Neutrophil (primary cell): Measurements from ENCODE around the gene CFAP54.
"Not testable (repeated sequence)": the region's sequence is repeated elsewhere in the genome, so short reads cannot be mapped to it uniquely, and the experiment has no call there.

Experiments
- H3K27ac ChIP-seq: fragments of 200-600 bp; sonication (generic); 2 replicates; pipeline ENCODE4 v1.5.1; 2016; ENCODE audit warnings: mild to moderate bottlenecking, moderate library complexity
- H3K27me3 ChIP-seq: fragments of 200-600 bp; sonication (generic); 2 replicates; pipeline ENCODE4 v1.6.0; 2016; ENCODE audit warnings: mild to moderate bottlenecking
- H3K36me3 ChIP-seq: fragments of 200-600 bp; sonication (generic); 2 replicates; pipeline ENCODE4 v1.5.1; 2017
- H3K4me1 ChIP-seq, 2 experiments: fragments of 200-600 bp in 1 of 2; sonication (generic) in 1 of 2; 1 replicate in 1 of 2; 2 replicates in 1 of 2; pipeline versions ENCODE4 v1.5.1 to v1.6.1; 2013 to 2016; ENCODE audit warnings: low read depth in 1 of 2, low read length in 1 of 2, mild to moderate bottlenecking in 1 of 2, moderate library complexity in 1 of 2; ENCODE audit not compliant: control insufficient read depth in 1 of 2, insufficient read depth in 1 of 2
- H3K4me3 ChIP-seq, 2 experiments: fragments of 200-600 bp in 1 of 2; sonication (generic) in 1 of 2; 1 replicate in 1 of 2; 2 replicates in 1 of 2; pipeline ENCODE4 v1.5.1; 2013 to 2016; ENCODE audit warnings: low read depth in 1 of 2, low read length in 1 of 2, mild to moderate bottlenecking in 1 of 2, moderate library complexity in 1 of 2
- H3K9me3 ChIP-seq: fragments of 200-600 bp; sonication (generic); 2 replicates; pipeline ENCODE4 v1.5.1; 2016
- TF ChIP-seq, protein P1 (sequence below): fragments of 200-600 bp; sonication (generic); IDR thresholded peaks from 2 replicates; pipeline ENCODE4 v1.5.1; 2016; ENCODE audit warnings: antibody characterized with exemption

Gene CFAP54

DNA sequence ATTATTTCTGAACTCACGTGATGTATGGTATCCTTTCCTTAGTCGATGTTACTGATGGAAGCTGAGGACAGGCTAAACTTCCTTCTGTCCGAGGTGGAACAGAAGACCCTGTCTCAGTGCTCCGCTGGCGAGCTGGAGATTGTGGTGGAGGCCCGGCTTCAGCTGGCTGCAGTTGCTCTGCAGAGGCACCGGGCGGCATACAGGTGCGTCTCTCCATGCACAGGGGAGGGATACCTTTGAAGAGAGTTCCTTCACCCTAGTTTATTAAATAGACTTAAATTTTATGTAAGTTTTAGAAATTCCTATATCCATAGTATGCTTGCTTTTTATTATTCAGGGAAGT is 231.0 kb downstream of the CFAP54 start:
- Histone ChIP-seq H3K4me3 (peak overlapping the region; percentile 28 to 43), H3K27me3 (no peaks in the 10 kb centered on the region), H3K36me3 (no peaks in the 10 kb centered on the region), H3K4me1 (peaks cover 0 to 5% of the 10 kb centered on the region in 2 experiments), H3K27ac (no peak overlapping the region), H3K9me3 (no peaks in the 10 kb centered on the region)
- TF ChIP-seq, protein P1, sequence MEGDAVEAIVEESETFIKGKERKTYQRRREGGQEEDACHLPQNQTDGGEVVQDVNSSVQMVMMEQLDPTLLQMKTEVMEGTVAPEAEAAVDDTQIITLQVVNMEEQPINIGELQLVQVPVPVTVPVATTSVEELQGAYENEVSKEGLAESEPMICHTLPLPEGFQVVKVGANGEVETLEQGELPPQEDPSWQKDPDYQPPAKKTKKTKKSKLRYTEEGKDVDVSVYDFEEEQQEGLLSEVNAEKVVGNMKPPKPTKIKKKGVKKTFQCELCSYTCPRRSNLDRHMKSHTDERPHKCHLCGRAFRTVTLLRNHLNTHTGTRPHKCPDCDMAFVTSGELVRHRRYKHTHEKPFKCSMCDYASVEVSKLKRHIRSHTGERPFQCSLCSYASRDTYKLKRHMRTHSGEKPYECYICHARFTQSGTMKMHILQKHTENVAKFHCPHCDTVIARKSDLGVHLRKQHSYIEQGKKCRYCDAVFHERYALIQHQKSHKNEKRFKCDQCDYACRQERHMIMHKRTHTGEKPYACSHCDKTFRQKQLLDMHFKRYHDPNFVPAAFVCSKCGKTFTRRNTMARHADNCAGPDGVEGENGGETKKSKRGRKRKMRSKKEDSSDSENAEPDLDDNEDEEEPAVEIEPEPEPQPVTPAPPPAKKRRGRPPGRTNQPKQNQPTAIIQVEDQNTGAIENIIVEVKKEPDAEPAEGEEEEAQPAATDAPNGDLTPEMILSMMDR: no peak

DNA sequence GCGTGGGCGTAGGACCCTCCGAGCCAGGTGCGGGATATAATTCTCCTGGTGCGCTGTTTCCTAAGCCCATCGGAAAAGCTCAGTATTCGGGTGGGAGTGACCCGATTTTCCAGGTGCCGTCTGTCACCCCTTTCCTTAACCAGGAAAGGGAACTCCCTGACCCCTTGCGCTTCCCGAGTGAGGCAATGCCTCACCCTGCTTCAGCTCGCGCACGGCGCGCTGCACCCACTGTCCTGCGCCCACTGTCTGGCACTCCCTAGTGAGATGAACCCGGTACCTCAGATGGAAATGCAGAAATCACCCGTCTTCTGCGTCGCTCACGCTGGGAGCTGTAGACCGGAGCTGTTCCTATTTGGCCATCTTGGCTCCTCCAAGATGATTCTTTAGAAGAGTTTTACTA is 240.1 kb downstream of the CFAP54 start:
- not testable (repeated sequence) for H3K4me3 ChIP-seq, H3K27me3 ChIP-seq, H3K9me3 ChIP-seq, H3K27ac ChIP-seq, H3K4me1 ChIP-seq, H3K36me3 ChIP-seq

DNA sequence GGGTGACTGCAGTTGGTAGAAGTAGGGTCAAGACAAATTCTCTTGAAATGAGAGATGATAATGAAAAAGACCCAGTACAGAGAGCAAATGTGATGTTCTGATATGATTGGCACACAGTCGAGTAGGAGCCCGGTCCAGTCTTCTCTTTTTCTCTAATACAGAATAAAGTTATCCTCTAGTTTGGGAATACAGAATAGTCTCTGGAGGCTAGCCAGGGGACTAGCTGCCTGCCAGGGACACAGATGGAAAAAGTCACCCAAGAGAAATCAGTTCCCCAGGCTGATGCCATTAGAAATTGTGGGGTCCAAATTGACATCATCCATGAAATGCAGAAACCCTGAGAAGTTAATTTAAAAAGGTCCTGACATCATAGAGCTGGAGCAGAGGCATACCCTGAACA is 240.5 kb downstream of the CFAP54 start:
- TF ChIP-seq, protein P1: no peak
- H3K27me3 ChIP-seq: no peaks in the 10 kb centered on the region
- H3K36me3 ChIP-seq: no peaks in the 10 kb centered on the region
- H3K4me1 ChIP-seq: no peaks in the 10 kb centered on the region
- H3K9me3 ChIP-seq: no peaks in the 10 kb centered on the region
- H3K4me3 ChIP-seq: no peak overlapping the region
- H3K27ac ChIP-seq: no peak overlapping the region

DNA sequence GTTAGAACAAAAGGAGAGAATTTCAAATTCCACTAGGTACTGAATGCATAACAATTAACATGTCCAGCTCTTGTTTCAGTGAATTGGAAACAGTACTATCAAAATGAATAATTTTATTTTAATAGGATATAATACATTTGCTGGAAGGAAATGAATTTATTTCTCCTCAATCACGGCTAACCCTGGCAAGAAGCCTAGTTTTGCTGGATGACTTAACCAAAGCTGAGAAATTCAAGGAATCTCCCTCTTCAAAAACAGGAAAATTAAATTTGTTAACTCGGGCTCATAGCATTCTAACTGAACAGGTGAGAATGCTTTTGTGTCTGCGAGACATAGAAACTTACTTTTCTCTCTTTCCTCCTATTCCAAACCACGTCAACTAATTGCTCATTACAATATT is 254.2 kb downstream of the CFAP54 start:
- Histone ChIP-seq H3K4me3 (no peak overlapping the region), H3K27ac (no peak overlapping the region), H3K27me3 (no peaks in the 10 kb centered on the region), H3K9me3 (no peaks in the 10 kb centered on the region), H3K36me3 (no peaks in the 10 kb centered on the region), H3K4me1 (no peaks in the 10 kb centered on the region)
- TF ChIP-seq, protein P1: no peak

DNA sequence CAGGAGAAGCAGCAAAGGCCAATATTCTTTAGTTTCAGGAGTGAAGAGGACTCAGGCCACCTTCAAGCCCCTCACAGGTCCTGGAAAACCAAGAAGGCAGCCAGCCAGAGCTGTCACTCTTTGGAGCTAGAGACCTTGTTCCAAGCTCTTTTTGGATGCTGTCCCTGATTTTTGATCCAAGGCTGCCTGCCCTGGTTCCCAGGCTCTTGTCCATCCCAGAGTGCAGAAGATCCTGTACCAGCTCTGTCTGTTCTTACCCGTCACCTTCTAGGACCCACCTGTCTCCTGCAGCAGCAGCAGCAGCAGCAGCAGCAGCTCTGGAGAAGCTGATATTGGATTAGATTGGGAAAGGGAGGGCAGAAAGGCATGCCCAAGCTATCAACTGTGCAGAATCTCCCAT is 260.6 kb downstream of the CFAP54 start:
- no peak overlapping the region for H3K4me3 ChIP-seq
- H3K9me3 ChIP-seq: no peaks in the 10 kb centered on the region
- no peak overlapping the region for H3K27ac ChIP-seq
- H3K36me3 ChIP-seq: no peaks in the 10 kb centered on the region
- TF ChIP-seq, protein P1: no peak
- no peaks in the 10 kb centered on the region for H3K4me1 ChIP-seq
- H3K27me3 ChIP-seq: no peaks in the 10 kb centered on the region

GRCh38 chr12:96751626-96752025 is 262.2 kb downstream of the CFAP54 start:
- H3K27me3 ChIP-seq: no peaks in the 10 kb centered on the region
- H3K4me1 ChIP-seq: no peaks in the 10 kb centered on the region
- H3K4me3 ChIP-seq: no peak overlapping the region
- no peaks in the 10 kb centered on the region for H3K36me3 ChIP-seq
- TF ChIP-seq, protein P1: no peak
- no peaks in the 10 kb centered on the region for H3K9me3 ChIP-seq
- no peak overlapping the region for H3K27ac ChIP-seq
